Fibroblast of pulmonary artery (primary cell): ENCODE results near the gene LYST.
A peak's percentile ranks its signal among the peaks of the same experiment; 100 is the strongest.

Experiments used
- DNase-seq: peaks from one replicate; pipeline ENCODE4 v3.0.0-alpha.2; 2010; ENCODE audit warnings: low read depth
- H3K4me3 ChIP-seq: replicated peaks from 2 replicates; pipeline ENCODE4 v1.5.1; 2011; ENCODE audit warnings: low read depth, mild to moderate bottlenecking, control low read depth, low read length, moderate library complexity
- TF ChIP-seq, protein P1 (sequence below): IDR thresholded peaks from 2 replicates; pipeline ENCODE4 v1.5.1; 2011; ENCODE audit warnings: mild to moderate bottlenecking, control low read depth, low read length, inconsistent platforms; ENCODE audit errors: missing control alignments

LYST gene

DNA sequence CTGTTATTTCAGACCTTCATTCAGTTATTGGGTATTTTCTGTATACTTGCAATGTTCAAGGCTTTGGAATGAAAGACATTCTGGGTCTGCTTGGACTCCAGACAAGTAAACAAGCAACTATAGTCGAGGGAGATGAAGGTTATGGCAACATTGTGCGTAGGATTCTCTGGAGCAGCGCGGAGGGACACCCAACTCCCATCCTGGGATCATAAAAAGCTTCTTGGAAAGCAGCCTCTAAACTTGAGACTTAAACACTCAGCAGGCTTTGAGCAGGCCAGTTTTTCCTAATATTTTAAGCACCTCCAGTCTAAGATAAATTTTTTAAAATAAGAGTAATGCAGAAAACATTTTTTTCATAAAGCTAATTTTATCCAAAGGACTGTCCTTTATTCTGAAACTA is 7.6 kb upstream of the LYST start:
- TF ChIP-seq, protein P1, sequence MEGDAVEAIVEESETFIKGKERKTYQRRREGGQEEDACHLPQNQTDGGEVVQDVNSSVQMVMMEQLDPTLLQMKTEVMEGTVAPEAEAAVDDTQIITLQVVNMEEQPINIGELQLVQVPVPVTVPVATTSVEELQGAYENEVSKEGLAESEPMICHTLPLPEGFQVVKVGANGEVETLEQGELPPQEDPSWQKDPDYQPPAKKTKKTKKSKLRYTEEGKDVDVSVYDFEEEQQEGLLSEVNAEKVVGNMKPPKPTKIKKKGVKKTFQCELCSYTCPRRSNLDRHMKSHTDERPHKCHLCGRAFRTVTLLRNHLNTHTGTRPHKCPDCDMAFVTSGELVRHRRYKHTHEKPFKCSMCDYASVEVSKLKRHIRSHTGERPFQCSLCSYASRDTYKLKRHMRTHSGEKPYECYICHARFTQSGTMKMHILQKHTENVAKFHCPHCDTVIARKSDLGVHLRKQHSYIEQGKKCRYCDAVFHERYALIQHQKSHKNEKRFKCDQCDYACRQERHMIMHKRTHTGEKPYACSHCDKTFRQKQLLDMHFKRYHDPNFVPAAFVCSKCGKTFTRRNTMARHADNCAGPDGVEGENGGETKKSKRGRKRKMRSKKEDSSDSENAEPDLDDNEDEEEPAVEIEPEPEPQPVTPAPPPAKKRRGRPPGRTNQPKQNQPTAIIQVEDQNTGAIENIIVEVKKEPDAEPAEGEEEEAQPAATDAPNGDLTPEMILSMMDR = no peak
- DNase-seq = no peak
- H3K4me3 ChIP-seq = no peak overlapping the region

DNA sequence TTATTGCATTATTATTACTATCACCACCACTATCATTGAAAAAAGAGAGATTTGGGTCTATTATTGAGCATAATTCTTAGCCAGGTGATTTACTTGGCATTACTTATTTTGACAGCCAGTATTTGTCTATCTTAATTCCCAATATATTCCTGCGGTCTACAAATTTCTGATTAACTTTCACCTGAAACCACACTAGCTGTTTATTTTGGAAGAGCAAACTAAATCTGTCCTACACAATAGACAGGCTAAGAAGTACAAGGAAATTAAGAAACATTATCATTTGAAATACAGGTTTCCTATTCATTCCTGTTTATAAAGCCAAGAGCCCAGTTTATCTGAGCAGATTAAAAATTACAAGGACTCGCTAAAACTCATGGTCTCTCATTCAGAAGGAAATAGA is 6.9 kb upstream of the LYST start:
- H3K4me3 ChIP-seq = no peak overlapping the region
- TF ChIP-seq, protein P1 = no peak
- no peak for DNase-seq

DNA sequence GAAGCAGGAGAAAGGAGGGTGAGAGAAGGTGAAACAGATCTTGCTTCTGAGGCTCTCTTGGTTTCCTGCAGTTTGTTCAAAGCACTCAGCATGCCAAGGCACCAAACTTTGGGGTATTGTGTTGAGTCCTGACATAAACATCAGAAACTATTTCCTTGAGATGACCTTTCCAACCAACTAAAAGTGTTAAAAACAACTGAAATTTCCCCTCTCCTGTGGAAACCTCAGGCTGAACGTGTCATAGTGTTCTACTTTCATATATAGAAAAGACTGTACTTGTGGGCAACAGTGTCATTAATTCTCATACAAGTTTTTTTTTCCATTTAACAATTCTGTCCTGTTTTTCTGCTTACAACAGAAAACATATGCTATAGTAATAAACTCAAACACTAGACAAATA is 6.3 kb upstream of the LYST start:
- TF ChIP-seq, protein P1 = no peak
- no peak overlapping the region for H3K4me3 ChIP-seq
- DNase-seq = no peak

DNA sequence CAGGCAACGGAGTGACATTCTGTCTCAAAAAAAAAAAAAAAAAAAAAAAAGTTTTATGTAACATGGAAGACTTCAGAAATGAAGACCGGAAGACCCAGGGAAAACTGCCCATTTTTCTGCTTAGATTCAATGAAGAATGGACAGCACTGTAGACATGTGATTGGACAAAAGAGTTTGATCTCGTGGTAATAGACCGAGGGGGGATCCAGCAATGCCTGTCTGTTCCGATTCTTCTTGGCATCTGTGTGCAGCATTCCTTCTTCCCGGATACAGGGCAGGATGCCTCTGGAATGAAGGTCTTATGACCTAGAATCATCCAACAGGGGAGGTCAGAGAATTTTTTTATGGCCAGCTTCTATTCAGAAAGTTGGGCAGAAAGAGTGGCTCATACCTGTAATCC is 5.6 kb upstream of the LYST start:
- TF ChIP-seq, protein P1 = no peak
- no peak for DNase-seq
- no peak overlapping the region for H3K4me3 ChIP-seq

DNA sequence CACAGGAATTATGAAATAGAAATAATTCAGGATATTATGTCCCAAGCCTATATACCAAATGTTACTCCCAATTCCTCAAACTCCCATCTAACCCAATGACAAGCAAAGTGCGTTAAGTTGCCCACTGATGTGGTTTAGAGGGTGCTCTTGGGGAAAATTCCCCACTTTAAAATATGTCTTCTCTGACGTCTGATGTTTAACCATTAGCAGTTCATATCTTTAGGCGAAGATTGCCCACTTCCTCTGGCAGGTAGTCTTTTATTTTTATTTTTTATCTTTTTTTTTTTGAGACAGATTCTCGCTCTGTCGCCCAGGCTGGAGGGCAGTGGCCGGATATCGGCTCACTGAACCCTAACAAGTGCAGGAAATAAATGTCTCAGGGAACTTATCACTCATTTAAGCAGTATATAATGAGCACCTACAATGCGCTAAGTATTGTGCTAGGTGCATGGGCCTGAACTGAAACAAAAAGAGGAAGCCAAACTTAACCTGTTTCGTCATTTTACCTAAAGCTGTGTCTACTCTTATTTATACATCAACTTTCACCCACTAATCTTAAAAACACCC is 1.3 kb upstream of the LYST start:
- TF ChIP-seq, protein P1 = no peak
- H3K4me3 ChIP-seq = no peak overlapping the region
- DNase-seq = no peak

DNA sequence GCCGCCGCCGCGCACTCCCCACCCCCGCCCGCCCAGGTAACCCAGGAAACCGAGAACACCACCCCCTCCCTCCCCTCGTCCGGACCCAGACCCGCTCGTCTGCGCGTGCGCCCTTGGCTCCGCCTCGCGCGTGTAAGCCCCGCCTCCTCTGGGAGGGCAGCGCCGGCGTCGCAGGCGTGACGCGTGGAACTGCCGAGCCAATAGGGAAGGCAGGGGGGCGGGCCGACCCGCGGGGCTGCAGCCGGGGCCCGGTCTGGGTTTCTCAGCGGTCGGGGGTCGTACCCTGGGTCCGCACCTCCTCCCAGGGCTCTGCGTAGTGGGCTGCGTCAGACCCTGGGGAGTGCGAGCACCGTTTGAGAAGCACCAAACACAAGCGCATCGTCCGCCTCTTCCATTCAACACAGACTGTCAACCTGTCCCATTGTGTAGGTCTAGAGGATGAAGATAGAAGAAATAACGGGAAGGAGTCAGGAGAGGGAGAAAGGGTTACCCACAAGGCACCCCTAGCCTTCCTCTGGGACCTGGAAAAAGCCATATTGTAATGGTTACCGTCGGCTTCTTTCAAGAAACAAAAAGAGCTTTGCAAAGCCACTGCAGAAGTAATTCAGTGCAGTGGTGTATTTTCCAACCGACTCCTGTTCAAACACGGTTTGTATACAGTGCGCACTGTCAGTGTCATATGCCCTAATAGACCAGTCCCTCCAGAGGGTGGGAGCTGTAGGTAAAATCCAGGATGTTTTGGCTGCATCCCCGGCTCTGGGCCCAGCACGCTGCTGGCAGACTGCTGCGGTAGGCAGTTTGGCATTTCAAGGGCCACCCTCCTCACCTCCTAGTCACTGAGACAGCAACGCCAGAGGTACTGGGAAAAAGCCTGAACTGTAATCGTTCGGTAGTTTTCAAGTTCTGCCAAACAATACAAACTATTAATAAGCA is 473 bp upstream of the LYST start:
- peak; percentile 95 for DNase-seq
- TF ChIP-seq, protein P1 = no peak
- peak overlapping the region; percentile 80 for H3K4me3 ChIP-seq
